Activated CD4-positive, alpha-beta T cell treated with anti-CD3 and anti-CD28 coated beads, Interleukin-2, amount 10 ng/mL, durations not matched to agents 7 days and 5 days (primary cell): ENCODE measurements around the gene CPVL. TPM values are rescaled to one million over a fixed set of nuclear protein-coding genes. Genes with fewer than 3 reads are reported as not detected.

Experiments used
- CTCF ChIA-PET: fragments of 350-600 bp; sonication (Branson Sonifier 250); formaldehyde crosslinking; loops from one replicate; lab custom pipeline; 2021; ENCODE audit warnings: antibody characterized with exemption; lab: Charles Lee
- POLR2A ChIA-PET: fragments of 350-600 bp; sonication (Branson Sonifier 250); formaldehyde crosslinking; loops from one replicate; lab custom pipeline; 2021; ENCODE audit warnings: antibody characterized with exemption; lab: Charles Lee
- DNase-seq: peaks from one replicate; pipeline ENCODE4 v3.0.0-alpha.2; 2020
- H3K27ac Mint-ChIP-seq: one replicate; pipeline ENCODE4 v1.8.0; 2021; ENCODE audit warnings: mild to moderate bottlenecking, moderate library complexity, mixed read lengths
- H3K27me3 Mint-ChIP-seq: one replicate; pipeline ENCODE4 v1.8.0; 2021; ENCODE audit warnings: mixed read lengths
- H3K36me3 Mint-ChIP-seq: one replicate; pipeline ENCODE4 v1.8.0; 2021; ENCODE audit warnings: low read depth, mixed read lengths
- H3K4me1 Mint-ChIP-seq: one replicate; pipeline ENCODE4 v1.8.0; 2021; ENCODE audit warnings: mixed read lengths
- H3K4me3 Mint-ChIP-seq: one replicate; pipeline ENCODE4 v1.8.0; 2021; ENCODE audit warnings: mild to moderate bottlenecking, moderate library complexity, mixed read lengths
- H3K9me3 Mint-ChIP-seq: one replicate; pipeline ENCODE4 v1.8.0; 2021; ENCODE audit warnings: mixed read lengths
- total RNA-seq, 2 experiments: library from RNA; stranded (reverse); gene quantifications; one replicate each; pipeline ENCODE4 v1.2.3, GENCODE V29; 2021

Gene CPVL
- total RNA-seq, 2 experiments from 2014 or later, result not detected

DNA sequence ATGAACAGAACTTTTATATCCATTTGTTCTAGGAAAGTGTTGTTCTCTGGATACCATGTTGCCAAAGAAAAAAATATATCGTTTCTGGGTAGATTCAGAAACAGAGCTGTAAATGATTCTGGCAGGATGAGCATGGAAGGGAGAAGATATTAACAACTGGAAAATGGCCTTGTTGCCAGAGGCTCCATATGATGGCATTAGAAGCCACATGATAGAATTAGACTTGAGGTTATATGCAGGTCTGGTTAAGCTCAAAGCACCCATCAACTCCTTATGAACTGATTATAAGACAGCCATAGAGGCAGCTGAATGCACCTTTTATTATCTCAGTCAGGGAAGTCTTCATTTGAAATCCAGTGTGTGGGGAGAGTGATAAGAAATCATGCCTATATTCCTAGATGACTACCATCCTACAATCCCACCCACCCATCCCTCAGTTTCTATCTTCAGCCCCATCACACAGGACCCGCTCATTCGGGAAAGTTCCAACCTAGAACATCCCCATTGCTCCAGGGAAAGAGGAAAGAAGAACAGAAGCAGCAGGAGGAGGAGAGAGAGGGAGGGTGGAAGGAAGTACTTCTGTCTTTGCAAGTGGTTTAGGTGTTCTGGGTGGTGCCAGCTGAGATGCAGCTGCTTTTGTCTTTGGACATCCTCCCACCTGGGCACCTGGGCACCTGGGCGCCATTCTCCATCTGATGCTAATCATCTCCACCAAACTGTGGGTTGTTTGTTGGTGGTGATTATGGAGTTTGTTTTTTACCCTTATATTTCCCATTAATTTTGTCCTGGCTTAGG lies 162.7 kb downstream of the CPVL start:
- CTCF ChIA-PET, result interaction anchor here (0.5 kb wide), 1 partner anchor 200 kb away, joined by 4 read pairs; no protein-coding TSS in a partner anchor
- no peaks in the 10 kb centered on the region for H3K9me3 Mint-ChIP-seq
- POLR2A ChIA-PET, result no interaction called here
- DNase-seq, result no peak
- H3K4me1 Mint-ChIP-seq, result no peaks in the 10 kb centered on the region
- H3K4me3 Mint-ChIP-seq, result no peak overlapping the region
- no peaks in the 10 kb centered on the region for H3K36me3 Mint-ChIP-seq
- H3K27me3 Mint-ChIP-seq, result peaks cover 5% of the 10 kb centered on the region
- no peak overlapping the region for H3K27ac Mint-ChIP-seq

DNA sequence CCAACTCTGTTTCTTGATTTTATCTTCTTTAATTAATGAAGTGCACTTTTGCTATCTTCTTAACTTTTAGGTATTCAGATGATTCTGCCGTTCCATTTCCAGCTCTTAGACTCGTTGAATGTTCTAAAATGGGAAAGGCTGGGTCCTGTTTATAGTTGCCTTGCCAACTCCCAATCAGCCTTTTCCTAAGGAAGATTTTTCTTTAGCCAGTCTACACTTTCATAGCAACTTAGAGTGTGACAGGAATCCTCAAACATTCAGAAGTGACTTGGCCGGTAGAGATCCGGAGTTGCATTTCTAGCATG lies 165.2 kb downstream of the CPVL start:
- H3K27ac Mint-ChIP-seq, result no peak overlapping the region
- H3K27me3 Mint-ChIP-seq, result peaks cover 5% of the 10 kb centered on the region
- no peak overlapping the region for H3K4me3 Mint-ChIP-seq
- POLR2A ChIA-PET, result interaction anchor here (0.7 kb wide), 1 partner anchor 116 kb away, joined by 3 read pairs; no protein-coding TSS in a partner anchor
- DNase-seq, result no peak
- H3K9me3 Mint-ChIP-seq, result no peaks in the 10 kb centered on the region
- CTCF ChIA-PET, result interaction anchor here (1.1 kb wide), 1 partner anchor 27 kb away, joined by 4 read pairs; no protein-coding TSS in a partner anchor
- H3K36me3 Mint-ChIP-seq, result no peaks in the 10 kb centered on the region
- no peaks in the 10 kb centered on the region for H3K4me1 Mint-ChIP-seq

DNA sequence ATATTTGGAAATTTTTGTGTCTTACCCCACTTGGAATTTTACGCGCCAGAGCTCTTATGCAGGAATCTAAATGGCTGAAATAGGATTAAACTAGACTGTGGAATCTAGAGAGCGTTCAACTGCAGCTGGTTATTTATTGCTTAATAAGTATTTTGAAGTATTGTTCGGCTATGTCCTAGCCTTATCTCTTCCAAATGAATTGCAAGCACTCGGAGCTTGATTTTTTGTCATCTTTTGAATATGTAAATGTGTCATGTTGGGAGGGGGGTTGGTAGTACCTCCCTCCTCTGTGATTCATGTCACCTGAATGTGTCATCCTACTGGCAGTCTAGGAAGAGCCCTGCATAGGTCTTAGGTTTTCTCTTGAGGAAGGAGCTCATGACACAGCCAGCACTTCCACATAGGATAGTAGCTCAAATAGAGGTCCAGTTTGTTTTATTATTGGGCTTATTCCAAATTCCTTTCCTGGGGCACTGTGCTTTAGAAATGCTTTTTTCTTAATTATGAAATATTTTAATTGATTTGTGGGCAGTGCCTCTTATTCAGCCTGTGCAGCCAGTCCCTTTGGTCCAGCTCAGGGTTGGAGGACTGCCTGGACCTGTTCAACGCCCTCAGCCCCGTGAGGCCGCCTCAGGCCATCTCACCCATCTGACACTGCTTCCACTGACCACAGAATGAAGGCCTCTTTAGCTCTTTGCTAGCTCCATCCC lies 165.7 kb downstream of the CPVL start:
- no peak overlapping the region for H3K4me3 Mint-ChIP-seq
- no peak for DNase-seq
- ChIA-PET POLR2A (no interaction called here), CTCF (interaction anchor here (0.6 to 1.1 kb wide), 2 partner anchors 28 to 163 kb away, joined by 3 to 4 read pairs; no protein-coding TSS in a partner anchor)
- H3K9me3 Mint-ChIP-seq, result no peaks in the 10 kb centered on the region
- H3K36me3 Mint-ChIP-seq, result no peaks in the 10 kb centered on the region
- no peak overlapping the region for H3K27ac Mint-ChIP-seq
- no peaks in the 10 kb centered on the region for H3K4me1 Mint-ChIP-seq
- H3K27me3 Mint-ChIP-seq, result peaks cover 5% of the 10 kb centered on the region

DNA sequence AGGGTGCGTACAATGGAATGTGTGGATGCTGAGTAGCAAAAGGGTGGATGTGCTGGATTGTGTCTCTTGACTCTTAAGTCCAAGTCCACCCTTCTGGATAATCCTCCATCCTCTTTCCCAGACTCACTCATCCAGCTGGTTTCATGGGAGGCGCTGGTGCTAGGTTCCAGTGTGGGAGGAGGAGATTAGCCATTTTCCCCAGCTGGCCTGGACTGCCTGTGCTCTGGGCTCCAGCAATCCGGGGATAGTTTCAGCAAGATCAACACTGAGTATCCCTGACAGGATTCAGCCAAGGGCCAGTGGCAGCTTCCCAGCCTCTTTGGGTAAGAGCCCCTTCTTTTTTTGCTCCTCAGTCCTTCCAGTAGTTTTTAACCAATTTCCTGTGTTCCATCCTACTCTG lies 166.6 kb downstream of the CPVL start:
- peaks cover 5% of the 10 kb centered on the region for H3K27me3 Mint-ChIP-seq
- H3K27ac Mint-ChIP-seq, result no peak overlapping the region
- no peak for DNase-seq
- H3K4me3 Mint-ChIP-seq, result no peak overlapping the region
- H3K4me1 Mint-ChIP-seq, result no peaks in the 10 kb centered on the region
- no peaks in the 10 kb centered on the region for H3K36me3 Mint-ChIP-seq
- CTCF ChIA-PET, result no interaction called here
- POLR2A ChIA-PET, result no interaction called here
- H3K9me3 Mint-ChIP-seq, result no peaks in the 10 kb centered on the region

DNA sequence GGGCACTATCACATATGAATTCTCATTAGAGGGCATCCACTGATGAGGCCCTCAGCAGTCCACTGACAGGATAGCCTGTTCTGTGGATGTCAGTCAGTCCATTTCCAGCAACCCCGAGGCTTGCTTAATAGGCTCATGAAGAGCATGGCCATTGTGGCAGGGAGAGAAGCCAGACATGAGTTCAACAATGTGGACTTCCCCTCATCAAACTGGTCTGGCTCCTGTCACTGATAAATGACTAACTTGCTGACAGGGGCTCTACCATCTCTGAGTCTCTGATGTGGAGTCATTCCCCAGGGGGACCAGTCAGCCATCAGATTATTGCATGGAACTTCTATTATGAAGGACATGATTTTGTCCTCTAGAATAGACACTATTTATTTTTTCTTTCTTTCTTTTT lies 168.5 kb downstream of the CPVL start:
- Mint-ChIP-seq H3K4me1 (no peaks in the 10 kb centered on the region), H3K4me3 (no peak overlapping the region), H3K36me3 (no peaks in the 10 kb centered on the region), H3K9me3 (peaks cover 10% of the 10 kb centered on the region), H3K27me3 (peaks cover 2% of the 10 kb centered on the region), H3K27ac (no peak overlapping the region)
- ChIA-PET CTCF (no interaction called here), POLR2A (no interaction called here)
- no peak for DNase-seq

DNA sequence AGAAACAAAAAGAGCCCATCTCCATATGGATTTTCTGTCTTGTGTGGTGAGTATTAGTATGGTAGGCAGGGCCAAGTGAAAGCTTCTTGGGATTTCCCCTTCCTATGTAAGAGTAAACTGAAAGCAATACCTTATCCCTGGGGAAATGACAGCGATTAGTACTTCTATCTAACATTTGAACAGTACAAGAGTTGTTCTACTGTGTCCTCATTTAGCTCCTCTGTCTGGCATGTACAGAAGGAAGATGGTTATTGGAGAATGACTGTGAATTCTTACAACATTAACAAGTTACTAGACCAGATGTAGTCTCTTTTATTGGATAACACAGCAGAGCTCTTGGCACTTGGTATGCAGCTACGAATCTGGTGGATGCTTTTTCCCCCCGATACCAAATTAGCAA lies 170.3 kb downstream of the CPVL start:
- ChIA-PET CTCF (no interaction called here), POLR2A (no interaction called here)
- no peak overlapping the region for H3K4me3 Mint-ChIP-seq
- H3K27ac Mint-ChIP-seq, result no peak overlapping the region
- peaks cover 17% of the 10 kb centered on the region for H3K9me3 Mint-ChIP-seq
- H3K4me1 Mint-ChIP-seq, result no peaks in the 10 kb centered on the region
- peaks cover 1% of the 10 kb centered on the region for H3K27me3 Mint-ChIP-seq
- no peak for DNase-seq
- no peaks in the 10 kb centered on the region for H3K36me3 Mint-ChIP-seq

DNA sequence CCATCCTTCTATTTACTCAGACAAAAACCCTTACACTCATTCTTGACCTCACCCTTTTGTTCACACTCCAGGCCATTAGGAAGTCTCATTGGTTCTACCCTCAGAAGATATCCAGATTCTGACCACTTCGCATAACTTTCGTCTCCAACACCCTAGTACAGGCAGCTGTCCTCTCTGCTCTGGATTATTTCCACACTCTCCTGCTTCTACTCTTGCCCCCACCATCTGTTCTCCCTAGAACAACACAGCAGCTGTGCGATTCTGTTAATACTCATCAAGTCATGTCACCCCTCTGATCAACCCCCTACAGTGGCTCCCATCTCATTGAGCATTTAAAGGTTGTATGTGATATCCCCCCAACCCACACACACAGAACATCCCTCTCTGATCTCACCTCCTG lies 172.7 kb downstream of the CPVL start:
- POLR2A ChIA-PET, result no interaction called here
- Mint-ChIP-seq H3K27ac (no peak overlapping the region), H3K4me3 (no peak overlapping the region), H3K36me3 (no peaks in the 10 kb centered on the region), H3K4me1 (no peaks in the 10 kb centered on the region), H3K27me3 (no peaks in the 10 kb centered on the region), H3K9me3 (peaks cover 17% of the 10 kb centered on the region)
- CTCF ChIA-PET, result no interaction called here
- no peak for DNase-seq

DNA sequence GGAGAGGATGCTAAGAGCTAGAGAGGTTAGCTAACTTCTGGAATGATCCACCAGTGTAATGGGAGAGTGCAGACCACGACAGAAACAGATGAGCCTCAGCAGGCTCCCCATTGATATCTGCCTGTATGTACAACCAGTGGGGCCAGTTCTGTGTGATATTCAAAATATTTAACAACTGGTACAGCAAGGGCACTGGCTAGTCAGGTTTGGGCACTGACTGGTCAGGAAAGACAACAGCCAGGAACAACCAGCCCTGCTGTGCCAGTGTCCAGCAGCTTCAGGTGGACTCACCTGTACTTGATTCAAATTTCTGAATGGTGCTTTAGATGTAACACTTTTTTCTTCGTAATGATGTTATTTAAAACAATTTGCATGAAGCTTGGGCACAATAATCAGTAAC lies 182.3 kb downstream of the CPVL start:
- no peak for DNase-seq
- Mint-ChIP-seq H3K36me3 (no peaks in the 10 kb centered on the region), H3K27me3 (peaks cover 31% of the 10 kb centered on the region), H3K27ac (no peak overlapping the region), H3K9me3 (no peaks in the 10 kb centered on the region), H3K4me3 (no peak overlapping the region), H3K4me1 (no peaks in the 10 kb centered on the region)
- ChIA-PET POLR2A (no interaction called here), CTCF (interaction anchor here (1.2 kb wide), 1 partner anchor 17 kb away, joined by 3 read pairs; no protein-coding TSS in a partner anchor)

DNA sequence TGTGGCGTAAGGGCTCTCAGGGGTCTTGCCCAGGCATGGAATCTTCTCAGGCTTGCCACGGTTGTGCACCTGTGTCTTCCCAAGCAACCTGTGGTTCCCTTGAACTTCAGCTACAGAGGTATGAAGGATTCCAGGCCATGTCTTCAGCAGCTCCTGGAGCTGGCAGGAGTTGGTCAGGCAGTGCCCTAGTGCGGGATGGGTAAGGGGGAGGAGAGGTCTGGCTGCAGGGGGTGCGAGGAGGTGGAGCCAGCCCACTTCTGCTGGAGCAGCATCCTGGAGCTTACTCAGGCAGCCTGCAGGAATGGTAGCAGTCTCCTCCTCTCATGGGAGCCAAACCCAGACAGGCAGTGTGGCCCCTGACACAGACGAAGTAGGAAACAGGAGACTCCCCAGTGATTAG lies 184.4 kb downstream of the CPVL start:
- Mint-ChIP-seq H3K9me3 (no peaks in the 10 kb centered on the region), H3K4me1 (peaks cover 4% of the 10 kb centered on the region), H3K4me3 (no peak overlapping the region), H3K27me3 (peaks cover 45% of the 10 kb centered on the region), H3K27ac (no peak overlapping the region), H3K36me3 (no peaks in the 10 kb centered on the region)
- ChIA-PET CTCF (interaction anchor here (0.6 kb wide), 1 partner anchor 521 kb away, joined by 6 read pairs; no protein-coding TSS in a partner anchor), POLR2A (no interaction called here)
- no peak for DNase-seq

DNA sequence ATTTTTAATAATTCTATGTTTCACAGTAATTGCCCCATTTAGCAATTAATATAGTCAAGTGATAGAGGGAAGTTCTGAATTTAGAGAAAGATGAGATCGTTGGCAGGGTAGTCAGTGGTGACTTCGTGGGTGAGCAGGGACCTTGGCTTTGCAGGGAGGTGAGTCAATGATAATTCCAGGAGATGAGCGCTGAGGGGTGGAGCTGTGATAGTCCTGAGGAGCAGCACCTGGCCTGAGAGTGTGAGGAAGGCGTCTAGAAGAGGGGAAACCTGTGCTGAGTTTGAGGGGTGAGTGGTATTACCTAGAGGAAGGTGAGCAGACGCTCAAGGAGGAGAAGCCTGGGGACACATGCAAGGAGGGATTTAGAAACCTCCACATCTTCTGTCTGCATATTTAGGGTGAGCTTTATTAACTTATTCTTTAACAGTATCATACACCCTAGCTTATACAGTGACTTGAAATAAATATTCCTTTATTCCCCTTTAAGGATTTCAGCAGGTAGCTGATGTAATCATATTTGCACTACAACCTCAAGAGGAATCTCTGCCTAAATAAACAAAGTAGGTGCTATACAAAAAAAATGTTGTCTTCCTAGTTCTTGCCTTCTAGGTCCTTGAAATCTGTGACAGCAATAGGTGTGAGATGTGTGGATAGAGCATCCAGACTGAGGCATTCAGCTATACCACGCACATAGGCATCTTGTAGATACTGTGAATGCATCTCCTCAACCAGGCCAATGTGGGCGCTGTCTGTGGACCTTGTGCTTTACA lies 186.1 kb downstream of the CPVL start:
- H3K4me3 Mint-ChIP-seq, result no peak overlapping the region
- DNase-seq, result no peak
- CTCF ChIA-PET, result interaction anchor here (0.6 kb wide), 1 partner anchor 1904 kb away, joined by 3 read pairs; no protein-coding TSS in a partner anchor
- no peak overlapping the region for H3K27ac Mint-ChIP-seq
- no peaks in the 10 kb centered on the region for H3K9me3 Mint-ChIP-seq
- POLR2A ChIA-PET, result no interaction called here
- H3K4me1 Mint-ChIP-seq, result peaks cover 7% of the 10 kb centered on the region
- H3K36me3 Mint-ChIP-seq, result no peaks in the 10 kb centered on the region
- H3K27me3 Mint-ChIP-seq, result peaks cover 46% of the 10 kb centered on the region

DNA sequence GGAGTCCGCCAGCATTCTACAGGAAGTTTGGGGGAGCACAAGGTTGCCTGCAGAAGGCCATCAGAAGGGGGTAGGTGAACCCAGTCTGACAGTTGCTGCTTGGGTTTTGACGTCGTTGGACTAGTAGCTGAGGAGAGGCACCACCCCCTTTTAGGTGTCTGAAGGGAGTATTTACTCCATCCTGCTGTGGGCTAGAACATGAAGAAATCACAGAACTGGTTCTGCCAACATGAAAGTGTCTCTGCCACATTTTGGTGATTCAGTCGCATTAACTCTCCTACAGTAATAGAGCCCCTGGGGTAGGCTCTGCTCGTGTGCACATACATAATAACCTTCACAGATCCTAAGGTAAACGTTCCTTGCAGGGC lies 187.4 kb downstream of the CPVL start:
- no peak for DNase-seq
- Mint-ChIP-seq H3K4me1 (peaks cover 7% of the 10 kb centered on the region), H3K36me3 (no peaks in the 10 kb centered on the region), H3K27me3 (peaks cover 57% of the 10 kb centered on the region), H3K9me3 (no peaks in the 10 kb centered on the region), H3K27ac (no peak overlapping the region), H3K4me3 (peak overlapping the region; percentile 3)
- POLR2A ChIA-PET, result no interaction called here
- CTCF ChIA-PET, result interaction anchor here (0.8 kb wide), 1 partner anchor 148 kb away, joined by 3 read pairs; no protein-coding TSS in a partner anchor

DNA sequence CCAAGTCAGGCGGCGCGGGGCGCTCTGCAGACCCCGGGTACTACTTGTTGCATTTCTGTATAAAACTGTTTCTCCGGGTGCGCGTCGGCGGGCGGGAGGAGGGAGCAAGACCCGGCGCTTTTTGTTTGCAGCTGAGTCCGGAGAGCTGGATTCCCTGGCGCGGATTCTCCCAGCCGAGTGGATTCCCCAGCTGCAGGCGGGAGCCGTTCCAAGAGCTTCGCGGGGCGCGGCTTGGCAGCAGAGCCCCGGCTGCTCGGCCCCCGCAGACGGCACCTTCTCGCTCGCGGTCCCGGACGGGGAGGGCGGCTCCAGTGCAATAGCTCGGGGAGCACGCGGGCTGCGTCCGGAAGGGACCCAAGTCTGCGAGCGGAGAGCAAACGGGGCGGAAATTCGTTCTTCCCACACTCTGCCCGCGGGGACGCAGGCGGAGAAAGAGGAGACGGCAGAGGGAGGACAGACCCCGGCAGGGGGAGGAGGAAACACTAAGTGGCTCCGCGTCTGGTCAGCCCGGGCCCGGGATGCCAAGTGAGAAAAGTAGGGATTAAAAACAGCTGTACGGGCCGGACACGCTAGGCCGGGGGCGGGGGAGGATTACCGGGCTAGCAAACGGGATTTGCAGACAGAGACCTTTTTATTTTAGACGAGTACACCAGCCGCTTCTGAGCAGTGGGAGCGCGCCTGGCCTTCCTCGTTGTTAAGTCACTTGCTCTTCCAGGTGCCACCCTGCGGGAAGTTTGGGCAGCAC lies 187.9 kb downstream of the CPVL start, which contains the start of gene TRIL:
TSS of gene TRIL (minus strand) at position 96 of the 745 bp plus-strand sequence. CDS start 284 bp downstream, outside the sequence.
- no peak for DNase-seq
- ChIA-PET CTCF (interaction anchor here (0.8 kb wide), 1 partner anchor 148 kb away, joined by 3 read pairs; no protein-coding TSS in a partner anchor), POLR2A (no interaction called here)
- H3K9me3 Mint-ChIP-seq, result no peaks in the 10 kb centered on the region
- H3K27me3 Mint-ChIP-seq, result peaks cover 61% of the 10 kb centered on the region
- H3K4me3 Mint-ChIP-seq, result peak within 1 kb of the TSS; percentile 3
- H3K27ac Mint-ChIP-seq, result peak within 1 kb of the TSS; percentile 19
- no peaks in the 10 kb centered on the region for H3K36me3 Mint-ChIP-seq
- H3K4me1 Mint-ChIP-seq, result peaks cover 7% of the 10 kb centered on the region
